RWPE1 (cell line): ENCODE results near the gene SLC28A3.

Experiments used
- CTCF ChIA-PET: fragments of 350-600 bp; sonication (Branson Sonifier 250); formaldehyde crosslinking; extraction: SDS; loops from one replicate; lab custom pipeline; 2021; lab: Yijun Ruan, JAX
- POLR2A ChIA-PET: fragments of 400-600 bp; formaldehyde crosslinking; extraction: SDS; loops from one replicate; lab custom pipeline; 2020; ENCODE audit warnings: antibody characterized with exemption; ENCODE audit not compliant: low non-redundant PET; lab: Yijun Ruan, JAX
- DNase-seq: peaks from one replicate; pipeline ENCODE4 v3.0.0; 2012; ENCODE audit warnings: low spot score
- H3K27ac ChIP-seq: fragments of 450-650 bp; 2 replicates; pipeline ENCODE4 v1.5.1; 2017
- CTCF ChIP-seq: fragments of 450-650 bp; conservative IDR thresholded peaks from 2 replicates; pipeline ENCODE4 v1.5.1; 2017; ENCODE audit warnings: low read depth, mild to moderate bottlenecking

The SLC28A3 gene

GRCh38 chr9:84331119-84331809, 9.3 kb downstream of the SLC28A3 start:
- no peak for TF ChIP-seq CTCF
- peak; percentile 25 for DNase-seq
- CTCF ChIA-PET, result no interaction called here
- H3K27ac ChIP-seq, result no peak overlapping the region
- POLR2A ChIA-PET, result no interaction called here

DNA sequence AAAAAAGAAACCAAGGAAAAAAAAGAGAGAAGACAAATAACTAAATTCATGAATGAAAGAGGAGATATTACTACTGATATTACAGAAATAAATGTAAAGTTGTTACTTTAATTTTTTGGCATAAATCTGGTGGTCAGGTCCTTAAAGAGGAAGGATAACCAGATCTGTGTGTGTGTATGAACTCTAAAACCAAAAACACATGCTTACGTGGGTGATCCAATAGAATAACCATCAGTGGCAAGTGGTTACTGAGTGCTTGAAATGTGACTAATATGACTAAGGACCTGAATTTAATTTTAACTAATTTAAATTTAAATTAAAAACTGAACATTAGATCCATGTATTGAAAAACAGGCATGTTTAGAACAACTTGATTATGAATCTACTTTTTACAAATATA, 10.3 kb downstream of the SLC28A3 start:
- POLR2A ChIA-PET, result no interaction called here
- no peak overlapping the region for H3K27ac ChIP-seq
- CTCF ChIA-PET, result interaction anchor here (0.6 kb wide), 1 partner anchor 762 kb away, joined by 3 read pairs; no protein-coding TSS in a partner anchor
- TF ChIP-seq CTCF, result no peak
- DNase-seq, result no peak

- ChIA-PET POLR2A (no interaction called here), CTCF (no interaction called here)
- no peak for TF ChIP-seq CTCF
- DNase-seq, result no peak
- no peak overlapping the region for H3K27ac ChIP-seq
Measured at GRCh38 chr9:84327184-84327583, 13.4 kb downstream of the SLC28A3 start.

DNA sequence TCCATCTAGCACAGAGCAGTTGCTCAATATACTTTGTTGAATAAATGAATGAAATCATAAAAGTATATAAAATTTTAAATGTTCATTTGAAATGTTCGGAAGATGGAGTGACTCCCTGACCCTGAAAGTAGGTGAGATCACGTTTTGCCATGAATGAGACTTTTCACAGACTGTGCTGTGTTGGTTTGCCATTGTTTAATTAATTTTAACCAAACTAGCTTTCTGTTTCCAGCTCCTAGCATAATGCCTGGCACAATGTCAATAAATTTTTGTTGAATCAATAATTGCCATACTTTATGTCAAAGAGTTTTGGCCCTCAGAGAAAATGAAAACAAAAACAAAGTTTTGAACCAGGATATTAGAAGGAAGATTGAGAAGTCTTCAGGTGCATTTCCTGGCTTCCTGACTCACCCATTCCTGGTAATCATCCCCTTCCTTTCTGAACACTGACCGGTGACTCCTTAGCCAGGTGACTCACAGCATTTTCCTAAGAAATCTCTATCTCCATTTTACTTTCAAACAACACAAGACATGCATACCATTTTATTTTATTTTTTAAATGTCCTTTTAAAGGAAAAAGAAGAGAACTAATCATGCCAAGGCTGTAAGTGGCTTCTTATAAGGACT, 15.1 kb downstream of the SLC28A3 start:
- peak; percentile 88 for DNase-seq
- ChIA-PET CTCF (interaction anchor here (0.7 to 2.3 kb wide), 4 partner anchors 9 to 1026 kb away, joined by 3 to 9 read pairs (median 3); no protein-coding TSS in a partner anchor), POLR2A (no interaction called here)
- TF ChIP-seq CTCF, result no peak
- H3K27ac ChIP-seq, result no peak overlapping the region

GRCh38 chr9:84324811-84325210, 15.7 kb downstream of the SLC28A3 start:
- ChIA-PET POLR2A (no interaction called here), CTCF (interaction anchor here (1.1 to 2.3 kb wide), 2 partner anchors 9 to 64 kb away, joined by 3 to 9 read pairs; no protein-coding TSS in a partner anchor)
- no peak for TF ChIP-seq CTCF
- no peak overlapping the region for H3K27ac ChIP-seq
- no peak for DNase-seq

GRCh38 chr9:84323858-84324257, 16.7 kb downstream of the SLC28A3 start:
- no peak for DNase-seq
- H3K27ac ChIP-seq, result no peak overlapping the region
- ChIA-PET CTCF (interaction anchor here (0.6 to 0.7 kb wide), 2 partner anchors 23 to 674 kb away, joined by 3 to 6 read pairs; no protein-coding TSS in a partner anchor), POLR2A (no interaction called here)
- TF ChIP-seq CTCF, result no peak
